HG02763 (cell line): ENCODE data around the gene IL17RA.

Experiments used
- ATAC-seq: cut with Tn5 transposase; IDR thresholded peaks from one replicate; pipeline ENCODE4 v1.9.1; 2021; ENCODE audit warnings: mild to moderate bottlenecking, moderate library complexity; ENCODE audit not compliant: unreplicated experiment

Gene IL17RA

DNA sequence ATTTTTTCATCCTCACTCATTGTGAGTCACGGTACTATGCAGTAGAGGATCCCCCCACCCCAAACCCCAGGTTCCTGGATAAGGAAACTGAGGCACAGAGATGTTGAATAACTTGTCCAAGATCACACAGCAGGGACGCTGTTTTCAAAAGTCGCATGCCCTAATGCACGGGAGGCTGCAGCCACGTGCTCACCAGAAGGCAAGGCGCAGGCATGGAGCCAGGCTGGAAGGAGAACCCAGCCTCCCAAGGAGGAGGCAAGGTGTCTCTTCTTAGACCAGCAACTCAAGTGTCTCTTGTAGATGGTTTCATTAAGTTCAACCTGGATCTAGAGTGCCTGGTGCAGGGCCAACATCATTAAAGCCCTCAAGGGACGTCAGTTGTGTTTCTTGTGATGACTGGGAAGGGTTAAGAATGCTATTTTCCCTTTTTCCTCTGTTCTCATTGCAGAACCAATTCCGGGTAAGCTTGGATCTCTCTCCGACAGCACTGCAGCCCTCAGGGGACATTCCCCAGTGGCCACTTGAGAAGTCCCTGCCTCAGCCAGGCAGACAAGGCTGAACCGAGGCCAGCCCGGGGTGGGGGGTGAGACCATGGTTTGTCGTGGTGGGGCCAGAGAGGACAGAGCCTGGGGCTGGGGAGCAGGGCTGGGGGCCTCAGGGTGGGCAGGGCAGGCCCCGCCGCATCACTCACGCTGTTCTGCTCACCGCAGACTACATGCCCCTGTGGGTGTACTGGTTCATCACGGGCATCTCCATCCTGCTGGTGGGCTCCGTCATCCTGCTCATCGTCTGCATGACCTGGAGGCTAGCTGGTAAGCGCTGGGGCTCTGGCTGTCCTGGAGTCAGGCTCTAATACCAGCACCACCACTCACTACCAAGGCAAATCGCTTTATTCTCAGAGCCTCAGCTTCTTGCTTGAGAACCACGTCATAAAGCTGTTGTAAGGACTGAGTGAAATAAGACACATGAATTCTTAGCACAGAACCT is 20.6 kb downstream of the IL17RA start:
- no peak for ATAC-seq

GRCh38 chr22:17106161-17106784 is 21.5 kb downstream of the IL17RA start:
- ATAC-seq: no peak

- ATAC-seq: no peak
These were observed 22.2 kb downstream of the IL17RA start for GRCh38 chr22:17106785-17107546.

- no peak for ATAC-seq
These were observed 22.7 kb downstream of the IL17RA start for GRCh38 chr22:17107547-17107810.

DNA sequence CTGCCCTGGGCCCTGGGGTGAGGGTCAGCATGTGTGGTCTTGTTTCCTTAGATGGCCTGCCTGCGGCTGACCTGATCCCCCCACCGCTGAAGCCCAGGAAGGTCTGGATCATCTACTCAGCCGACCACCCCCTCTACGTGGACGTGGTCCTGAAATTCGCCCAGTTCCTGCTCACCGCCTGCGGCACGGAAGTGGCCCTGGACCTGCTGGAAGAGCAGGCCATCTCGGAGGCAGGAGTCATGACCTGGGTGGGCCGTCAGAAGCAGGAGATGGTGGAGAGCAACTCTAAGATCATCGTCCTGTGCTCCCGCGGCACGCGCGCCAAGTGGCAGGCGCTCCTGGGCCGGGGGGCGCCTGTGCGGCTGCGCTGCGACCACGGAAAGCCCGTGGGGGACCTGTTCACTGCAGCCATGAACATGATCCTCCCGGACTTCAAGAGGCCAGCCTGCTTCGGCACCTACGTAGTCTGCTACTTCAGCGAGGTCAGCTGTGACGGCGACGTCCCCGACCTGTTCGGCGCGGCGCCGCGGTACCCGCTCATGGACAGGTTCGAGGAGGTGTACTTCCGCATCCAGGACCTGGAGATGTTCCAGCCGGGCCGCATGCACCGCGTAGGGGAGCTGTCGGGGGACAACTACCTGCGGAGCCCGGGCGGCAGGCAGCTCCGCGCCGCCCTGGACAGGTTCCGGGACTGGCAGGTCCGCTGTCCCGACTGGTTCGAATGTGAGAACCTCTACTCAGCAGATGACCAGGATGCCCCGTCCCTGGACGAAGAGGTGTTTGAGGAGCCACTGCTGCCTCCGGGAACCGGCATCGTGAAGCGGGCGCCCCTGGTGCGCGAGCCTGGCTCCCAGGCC is 23.7 kb downstream of the IL17RA start:
- ATAC-seq: no peak

DNA sequence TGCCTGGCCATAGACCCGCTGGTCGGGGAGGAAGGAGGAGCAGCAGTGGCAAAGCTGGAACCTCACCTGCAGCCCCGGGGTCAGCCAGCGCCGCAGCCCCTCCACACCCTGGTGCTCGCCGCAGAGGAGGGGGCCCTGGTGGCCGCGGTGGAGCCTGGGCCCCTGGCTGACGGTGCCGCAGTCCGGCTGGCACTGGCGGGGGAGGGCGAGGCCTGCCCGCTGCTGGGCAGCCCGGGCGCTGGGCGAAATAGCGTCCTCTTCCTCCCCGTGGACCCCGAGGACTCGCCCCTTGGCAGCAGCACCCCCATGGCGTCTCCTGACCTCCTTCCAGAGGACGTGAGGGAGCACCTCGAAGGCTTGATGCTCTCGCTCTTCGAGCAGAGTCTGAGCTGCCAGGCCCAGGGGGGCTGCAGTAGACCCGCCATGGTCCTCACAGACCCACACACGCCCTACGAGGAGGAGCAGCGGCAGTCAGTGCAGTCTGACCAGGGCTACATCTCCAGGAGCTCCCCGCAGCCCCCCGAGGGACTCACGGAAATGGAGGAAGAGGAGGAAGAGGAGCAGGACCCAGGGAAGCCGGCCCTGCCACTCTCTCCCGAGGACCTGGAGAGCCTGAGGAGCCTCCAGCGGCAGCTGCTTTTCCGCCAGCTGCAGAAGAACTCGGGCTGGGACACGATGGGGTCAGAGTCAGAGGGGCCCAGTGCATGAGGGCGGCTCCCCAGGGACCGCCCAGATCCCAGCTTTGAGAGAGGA is 24.5 kb downstream of the IL17RA start:
- no peak for ATAC-seq

DNA sequence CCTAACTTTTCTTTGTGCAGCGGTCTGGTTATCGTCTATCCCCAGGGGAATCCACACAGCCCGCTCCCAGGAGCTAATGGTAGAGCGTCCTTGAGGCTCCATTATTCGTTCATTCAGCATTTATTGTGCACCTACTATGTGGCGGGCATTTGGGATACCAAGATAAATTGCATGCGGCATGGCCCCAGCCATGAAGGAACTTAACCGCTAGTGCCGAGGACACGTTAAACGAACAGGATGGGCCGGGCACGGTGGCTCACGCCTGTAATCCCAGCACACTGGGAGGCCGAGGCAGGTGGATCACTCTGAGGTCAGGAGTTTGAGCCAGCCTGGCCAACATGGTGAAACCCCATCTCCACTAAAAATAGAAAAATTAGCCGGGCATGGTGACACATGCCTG is 25.2 kb downstream of the IL17RA start:
- no peak for ATAC-seq

DNA sequence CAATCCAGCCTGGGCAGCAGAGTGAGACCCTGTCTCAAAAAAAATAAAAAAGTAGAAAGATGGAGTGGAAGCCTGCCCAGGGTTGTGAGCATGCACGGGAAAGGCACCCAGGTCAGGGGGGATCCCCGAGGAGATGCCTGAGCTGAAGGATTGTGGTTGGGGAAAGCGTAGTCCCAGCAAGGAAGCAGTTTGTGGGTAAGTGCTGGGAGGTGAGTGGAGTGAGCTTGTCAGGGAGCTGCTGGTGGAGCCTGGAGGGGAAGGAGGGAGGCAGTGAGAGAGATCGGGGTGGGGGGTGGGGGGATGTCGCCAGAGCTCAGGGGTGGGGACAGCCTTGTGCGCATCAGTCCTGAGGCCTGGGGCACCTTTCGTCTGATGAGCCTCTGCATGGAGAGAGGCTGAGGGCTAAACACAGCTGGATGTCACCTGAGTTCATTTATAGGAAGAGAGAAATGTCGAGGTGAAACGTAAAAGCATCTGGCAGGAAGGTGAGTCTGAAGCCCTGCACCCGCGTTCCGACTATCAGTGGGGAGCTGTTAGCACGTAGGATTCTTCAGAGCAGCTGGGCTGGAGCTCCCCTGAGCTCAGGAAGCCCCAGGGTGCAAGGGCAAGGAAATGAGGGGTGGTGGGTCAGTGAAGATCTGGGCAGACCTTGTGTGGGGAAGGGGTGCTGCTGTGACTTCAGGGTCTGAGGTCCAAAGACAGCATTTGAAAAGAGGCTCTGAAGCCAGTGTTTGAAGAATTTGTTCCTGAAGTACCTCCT is 26.2 kb downstream of the IL17RA start:
- ATAC-seq: no peak

- ATAC-seq: no peak
These were observed 27.8 kb downstream of the IL17RA start for GRCh38 chr22:17112491-17113042.

DNA sequence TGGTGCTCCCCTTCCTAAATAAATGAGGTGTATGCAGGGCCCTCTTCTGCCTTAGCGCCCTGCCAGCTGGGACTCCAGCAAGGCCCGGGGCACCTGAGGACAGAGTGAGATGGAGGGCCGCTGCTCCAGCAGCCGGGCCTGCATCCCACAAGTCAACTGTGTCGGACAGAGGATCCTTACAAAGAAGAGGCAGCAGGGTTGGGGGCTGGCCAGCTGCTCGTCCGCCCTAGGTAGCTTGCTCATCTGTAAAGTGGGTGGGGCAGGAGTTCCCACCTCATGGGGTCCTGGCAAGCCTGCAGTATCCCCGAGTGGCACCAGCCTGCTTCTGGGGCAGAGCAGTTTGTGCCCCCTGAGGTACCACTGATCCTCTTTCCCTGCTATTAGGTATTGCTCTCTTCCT is 28.8 kb downstream of the IL17RA start:
- ATAC-seq: no peak

GRCh38 chr22:17114173-17114897 is 29.5 kb downstream of the IL17RA start:
- no peak for ATAC-seq

- ATAC-seq: no peak
These were observed 30.1 kb downstream of the IL17RA start for GRCh38 chr22:17114898-17115235.

DNA sequence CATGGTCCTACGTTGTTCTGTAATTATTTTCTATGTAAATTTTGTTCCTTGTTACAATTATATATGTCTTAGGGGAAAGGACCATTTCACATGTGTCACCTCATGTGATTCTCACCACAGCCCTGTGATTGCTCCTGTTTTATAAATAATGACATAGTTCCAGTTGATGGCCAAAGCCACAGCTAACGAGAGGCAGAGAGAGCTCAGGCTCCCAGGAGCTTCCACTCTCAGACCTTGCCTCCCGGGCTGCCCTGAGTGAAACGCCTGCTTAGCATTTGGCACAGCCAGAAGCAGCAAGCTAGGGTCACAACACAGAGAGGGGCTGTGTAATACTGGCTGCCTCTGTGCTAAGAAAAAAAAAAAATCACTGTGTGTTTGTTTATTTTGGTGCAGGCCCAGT is 30.4 kb downstream of the IL17RA start:
- no peak for ATAC-seq

GRCh38 chr22:17115945-17116565 is 31.3 kb downstream of the IL17RA start:
- no peak for ATAC-seq

DNA sequence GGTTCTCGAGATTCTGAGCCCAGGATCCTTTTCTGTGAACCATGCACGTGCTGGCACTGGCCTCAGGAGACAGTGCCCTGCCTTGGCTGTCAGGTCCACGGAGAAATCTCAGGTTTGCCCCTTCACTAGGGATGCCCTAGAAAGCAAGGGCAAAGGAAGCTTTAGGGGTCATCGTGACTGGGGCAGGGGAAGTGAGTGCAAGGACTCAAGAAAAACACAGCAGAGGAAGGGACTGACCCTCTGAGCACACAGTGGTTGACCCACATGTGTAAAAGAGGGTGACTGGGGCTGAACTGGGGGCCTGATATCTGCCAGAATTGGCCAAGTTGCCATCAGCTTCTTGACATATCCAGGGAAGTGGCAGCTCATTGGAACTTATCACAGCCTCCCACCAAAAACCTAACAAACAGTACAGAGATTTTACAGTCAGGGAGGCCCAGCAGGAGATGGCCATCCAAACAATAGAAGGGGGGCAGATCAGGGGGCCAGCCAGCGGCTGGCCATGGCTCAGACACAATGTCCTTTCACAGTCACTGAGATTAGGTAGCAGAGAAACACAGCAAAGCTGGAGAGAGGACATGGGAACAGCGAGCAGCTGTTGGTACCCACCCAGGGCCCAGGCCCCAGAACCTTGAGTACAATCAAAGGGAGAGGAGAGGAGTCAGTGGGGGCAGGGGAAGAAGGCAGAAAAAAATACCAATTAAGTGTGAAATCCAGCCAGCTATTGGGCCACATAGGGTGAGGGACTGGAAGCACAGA is 32.0 kb downstream of the IL17RA start:
- no peak for ATAC-seq

DNA sequence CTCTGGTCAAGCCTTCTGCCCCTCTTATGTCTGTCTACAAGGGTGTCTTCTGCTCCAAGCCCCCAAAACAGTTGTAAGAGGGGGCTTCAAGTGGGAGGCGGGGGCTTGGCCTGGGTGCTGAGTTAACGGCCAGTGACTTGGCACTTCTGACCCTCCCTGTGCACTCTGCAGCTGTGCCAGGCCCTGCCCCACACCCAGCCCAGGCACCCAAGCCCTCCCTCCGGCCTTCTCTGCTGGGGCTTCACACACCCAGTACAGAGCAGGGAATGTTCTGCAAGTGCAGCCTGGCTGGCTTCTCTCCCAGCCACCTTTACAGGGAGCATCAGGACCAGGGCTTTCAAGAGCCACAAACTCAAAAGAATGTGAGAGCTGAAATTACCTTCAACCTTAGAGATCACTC is 32.6 kb downstream of the IL17RA start:
- ATAC-seq: no peak

DNA sequence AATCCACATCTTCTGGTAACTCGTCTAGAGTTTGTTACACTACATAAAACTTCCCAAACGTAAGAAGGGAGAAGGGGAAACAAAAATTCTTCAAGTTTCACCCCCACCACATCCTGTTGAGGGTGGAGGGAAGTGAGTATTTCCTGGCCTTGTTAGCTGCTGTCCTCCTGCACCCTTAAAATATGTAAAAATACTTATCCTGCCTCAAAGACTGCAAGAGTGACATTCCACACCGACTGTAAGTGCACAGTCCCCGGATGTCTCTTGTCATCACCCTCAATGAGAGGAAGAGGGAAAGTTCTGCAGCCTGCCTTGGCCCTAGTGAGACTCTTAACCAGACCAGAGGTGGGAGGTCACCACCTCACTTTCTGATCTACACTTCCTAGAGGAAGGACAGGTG is 33.1 kb downstream of the IL17RA start:
- no peak for ATAC-seq
